HT-29 (cell line): ENCODE data around the gene PIGT. TPM values are rescaled to one million over a fixed set of nuclear protein-coding genes. Genes with fewer than 3 reads are reported as not detected.
A peak's percentile ranks its signal among the peaks of the same experiment; 100 is the strongest.

ENCODE experiments used
- DNase-seq: peaks from one replicate; pipeline ENCODE4 v3.0.0-alpha.2; 2015; ENCODE audit warnings: low spot score
- total RNA-seq: library from RNA; depleted of rRNA; stranded (reverse); fragments of >200 nt; shearing (Covaris generic); gene quantifications from 2 replicates; pipeline ENCODE4 v1.2.3, GENCODE V29; 2014; rRNA removed

The PIGT gene
- 164 and 165 TPM in 2 replicates for total RNA-seq

DNA sequence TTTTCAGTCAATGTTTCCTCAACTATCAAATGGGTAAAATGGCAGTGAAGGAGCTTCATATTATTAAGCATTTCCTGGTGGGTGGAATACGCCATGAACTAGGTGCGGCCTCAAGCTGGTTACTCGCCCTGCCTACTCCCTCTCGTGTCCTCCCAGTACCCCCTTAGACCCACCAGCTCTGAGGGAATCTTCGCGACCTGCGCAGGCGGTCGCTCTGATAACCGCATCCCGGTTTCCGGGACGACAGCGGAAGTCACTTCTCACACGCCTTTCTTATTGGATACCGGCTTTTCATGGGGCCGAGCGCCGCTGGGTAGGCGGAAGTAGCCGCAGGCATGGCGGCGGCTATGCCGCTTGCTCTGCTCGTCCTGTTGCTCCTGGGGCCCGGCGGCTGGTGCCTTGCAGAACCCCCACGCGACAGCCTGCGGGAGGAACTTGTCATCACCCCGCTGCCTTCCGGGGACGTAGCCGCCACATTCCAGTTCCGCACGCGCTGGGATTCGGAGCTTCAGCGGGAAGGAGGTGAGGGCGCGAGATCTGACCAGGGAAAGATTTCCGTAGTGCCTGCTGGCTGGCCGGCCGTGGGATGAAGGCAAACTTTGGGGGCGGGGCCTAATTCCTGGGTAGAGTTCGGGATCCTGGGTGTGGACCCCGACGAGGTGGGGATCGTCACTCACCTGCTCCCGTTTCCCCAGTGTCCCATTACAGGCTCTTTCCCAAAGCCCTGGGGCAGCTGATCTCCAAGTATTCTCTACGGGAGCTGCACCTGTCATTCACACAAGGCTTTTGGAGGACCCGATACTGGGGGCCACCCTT, at the start of gene PIGT:
Gene PIGT (plus strand): TSS at position 320 of the 816 bp plus-strand sequence. CDS start 16 bp downstream, at position 336.
- DNase-seq: peak; percentile 92

DNA sequence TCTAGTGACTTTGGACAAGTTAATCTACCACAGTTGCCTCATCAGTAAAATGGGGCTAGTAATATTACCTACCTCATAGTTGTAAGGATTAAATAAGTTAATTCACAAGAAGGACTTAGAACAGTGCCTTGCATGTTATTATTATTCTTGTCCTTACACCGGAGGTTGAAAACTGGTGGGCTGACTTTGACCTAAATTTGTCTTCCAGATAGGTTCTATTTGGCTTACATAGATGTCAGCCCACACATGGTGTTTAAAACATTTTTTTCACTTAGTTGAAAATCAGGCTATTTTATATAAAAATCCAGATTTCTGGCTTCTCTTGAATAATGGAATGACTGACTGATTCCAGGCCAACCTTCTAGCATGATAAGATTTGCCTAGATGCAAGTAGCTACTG, 49.7 kb upstream of the PIGT start:
- no peak for DNase-seq

DNA sequence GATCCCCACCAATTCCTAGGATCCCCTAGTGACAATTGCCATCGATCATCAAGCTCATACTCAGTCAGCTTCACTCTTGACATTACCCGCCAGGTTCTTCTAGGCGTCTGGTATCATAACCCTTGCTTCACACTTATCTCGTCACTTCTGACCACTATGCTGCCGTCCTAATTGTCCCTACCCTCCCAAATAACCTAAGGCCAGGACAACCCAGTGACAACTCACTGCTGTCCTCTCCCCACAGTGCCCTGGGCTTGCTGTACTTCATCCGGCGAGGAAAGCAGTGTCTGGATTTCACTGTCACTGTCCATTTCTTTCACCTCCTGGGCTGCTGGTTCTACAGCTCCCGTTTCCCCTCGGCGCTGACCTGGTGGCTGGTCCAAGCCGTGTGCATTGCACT, 49.3 kb upstream of the PIGT start:
- no peak for DNase-seq

DNA sequence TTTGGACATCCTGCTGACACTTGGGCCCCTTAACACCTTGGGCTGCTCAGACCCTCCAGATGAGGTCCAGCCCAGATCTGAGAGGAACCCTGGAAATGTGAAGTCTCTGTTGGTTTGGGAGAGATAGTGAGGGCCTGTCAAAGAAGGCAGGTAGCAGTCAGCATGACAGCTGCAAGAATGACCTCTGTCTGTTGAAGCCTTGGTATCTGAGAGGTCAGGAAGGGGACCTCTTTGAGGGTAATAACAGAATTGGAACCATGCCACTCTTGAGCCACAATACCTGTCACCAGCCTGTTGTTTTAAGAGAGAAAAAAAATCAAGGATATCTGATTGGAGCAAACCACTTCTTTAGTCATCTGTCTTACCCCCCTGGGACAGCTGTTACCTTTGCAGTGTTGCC, 48.8 kb upstream of the PIGT start:
- DNase-seq: no peak

DNA sequence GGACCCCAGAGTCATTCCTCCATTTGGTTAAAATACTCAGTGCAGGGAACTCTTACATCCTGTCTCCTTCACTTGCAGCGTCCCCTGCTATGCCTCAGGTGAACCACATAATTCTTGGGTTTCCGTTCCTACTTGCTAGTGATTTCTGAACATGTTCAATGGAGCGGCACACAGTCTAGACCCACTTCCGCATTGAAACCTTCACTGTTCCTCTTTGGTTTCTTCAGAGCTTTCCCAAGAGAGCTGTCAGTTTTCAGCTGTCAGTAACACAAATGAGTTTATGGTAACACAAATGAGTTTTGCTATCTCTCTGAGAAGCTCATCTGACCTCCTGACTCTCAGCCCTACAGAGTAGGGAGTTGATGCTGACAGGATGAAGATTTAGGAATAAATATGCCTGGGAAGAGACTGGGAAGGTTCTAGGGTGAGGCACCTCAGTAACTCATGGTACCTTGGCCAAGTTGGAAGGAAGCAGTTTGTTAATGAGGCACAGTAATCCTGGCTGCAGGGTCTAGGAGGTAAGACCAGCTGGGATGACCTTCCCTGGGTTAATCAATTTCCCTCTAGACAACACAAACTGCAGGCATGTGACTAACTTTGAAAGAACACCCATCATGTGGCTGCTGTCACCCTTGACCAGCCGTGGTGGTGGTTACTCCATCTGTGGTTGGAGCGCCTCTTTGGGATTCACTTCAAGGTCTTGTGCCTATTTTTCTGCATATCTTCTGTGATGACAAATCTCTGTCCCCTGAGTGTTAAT, 47.5 kb upstream of the PIGT start:
- DNase-seq: no peak

DNA sequence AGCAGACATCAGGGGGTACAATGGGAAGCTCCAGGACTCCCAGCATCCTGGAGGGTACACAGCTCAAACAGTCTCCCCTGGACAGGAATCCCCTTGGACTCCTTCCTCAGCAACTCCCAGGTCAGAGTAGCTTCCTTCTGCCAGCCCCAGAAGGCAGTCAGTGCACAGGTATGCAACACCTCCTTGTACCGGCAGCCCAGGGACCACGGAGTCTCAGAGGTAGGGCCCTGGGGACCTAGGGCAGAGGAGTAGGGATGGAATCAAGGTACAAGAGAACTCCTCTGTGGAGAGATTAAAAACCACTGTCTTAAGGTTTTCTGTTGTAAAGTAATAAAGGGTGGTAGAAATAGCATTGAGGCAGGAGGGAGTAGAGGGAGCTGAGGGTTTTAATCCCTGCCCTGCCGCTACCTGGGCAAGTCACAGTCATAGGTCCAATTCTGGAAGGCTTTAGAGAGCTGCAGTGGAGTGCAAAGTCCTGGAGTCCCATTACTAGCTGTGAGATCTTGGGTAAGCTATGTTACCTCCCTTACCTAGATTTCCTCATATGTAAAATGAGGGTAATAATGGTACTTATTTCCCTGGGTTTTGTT, 45.3 kb upstream of the PIGT start:
- DNase-seq: no peak

DNA sequence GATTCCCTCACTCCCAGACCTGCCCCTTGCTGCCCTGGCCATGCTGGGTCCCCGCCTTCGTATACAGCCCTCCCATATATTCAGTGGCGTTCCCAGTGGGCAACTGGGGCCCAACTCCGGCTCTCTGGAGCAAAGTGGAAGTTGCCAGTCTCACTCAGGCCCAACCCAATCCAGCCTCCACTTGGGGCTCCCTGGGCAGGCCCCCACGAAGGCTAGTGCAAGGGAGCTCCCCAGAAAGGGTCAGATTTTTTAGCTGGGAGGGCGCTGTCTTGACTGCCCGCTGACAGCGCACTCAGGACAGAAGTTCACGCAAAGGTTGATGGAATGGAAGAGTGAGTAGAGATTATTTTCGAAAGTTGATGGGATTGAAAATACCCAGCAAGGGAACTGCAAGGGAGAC, 43.7 kb upstream of the PIGT start:
- DNase-seq: no peak

DNA sequence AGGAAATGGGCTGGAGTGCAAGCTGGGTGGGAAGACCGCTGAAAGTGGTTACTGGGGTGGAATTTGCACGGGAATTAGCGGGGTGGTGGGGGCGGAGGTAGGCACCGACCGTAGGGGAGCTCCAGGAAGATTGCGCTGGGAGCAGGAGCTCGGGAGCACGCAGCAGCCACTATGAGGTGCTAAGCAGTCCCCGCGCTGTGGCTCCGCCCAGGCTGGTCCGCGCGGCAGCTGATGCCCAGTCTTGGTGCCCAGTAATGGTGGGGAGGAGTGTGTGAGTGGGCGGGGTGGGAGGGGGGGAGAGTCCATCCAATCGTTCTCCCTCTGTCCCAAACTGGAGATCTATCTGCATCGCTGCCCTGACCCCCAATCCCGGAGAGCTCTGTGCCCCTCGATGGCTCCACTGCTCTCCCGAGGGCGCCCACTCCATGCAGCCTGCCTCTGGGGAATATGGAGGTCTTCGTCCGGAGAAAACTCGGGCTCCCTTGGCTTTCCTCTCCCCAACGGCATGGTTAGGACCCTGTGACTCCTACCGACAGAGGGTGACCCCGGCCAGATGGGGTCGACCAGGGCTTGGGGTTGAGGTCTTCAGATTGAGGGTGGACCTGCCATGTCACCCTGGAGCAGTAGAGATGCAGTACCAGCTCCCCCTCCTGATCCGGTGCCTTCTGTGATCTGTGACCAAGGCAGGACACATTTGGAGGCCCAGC, 43.1 kb upstream of the PIGT start:
- no peak for DNase-seq

DNA sequence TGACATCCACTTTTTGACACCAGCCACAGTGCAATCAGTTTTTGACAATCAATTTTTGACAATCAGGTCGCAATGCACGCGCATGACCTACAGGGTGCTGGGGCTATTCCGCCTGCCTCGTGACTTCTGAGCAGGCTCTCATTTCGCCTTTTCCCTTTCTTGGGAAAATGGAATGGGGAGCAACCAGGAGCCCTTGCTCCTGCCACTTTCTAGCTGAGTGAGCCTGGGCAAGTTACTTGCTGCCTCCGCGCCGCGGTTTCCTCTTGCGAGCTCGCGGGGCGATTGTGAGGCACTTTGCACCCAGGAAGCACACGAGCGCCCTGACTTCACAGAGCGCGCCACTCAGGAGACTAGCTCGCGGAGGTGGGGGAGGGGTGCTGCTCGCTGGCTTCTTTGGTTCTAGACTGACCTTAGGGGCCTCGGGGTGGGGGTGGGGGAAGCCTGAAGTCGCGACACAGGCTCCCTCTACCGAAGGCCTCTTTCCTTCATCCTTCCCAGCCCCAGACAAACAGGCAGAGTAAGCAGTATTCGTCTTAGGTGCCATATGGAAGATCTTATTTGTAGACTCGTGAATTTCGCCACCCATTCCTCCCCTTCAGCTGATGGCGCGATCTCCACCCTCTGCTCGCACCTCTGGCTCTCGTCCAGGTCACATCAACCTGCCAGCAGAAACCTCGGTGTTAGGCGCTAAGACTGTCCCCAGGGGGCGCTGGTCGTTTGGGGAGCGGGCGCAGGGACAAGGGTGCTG, 42.4 kb upstream of the PIGT start:
- DNase-seq: peak; percentile 100

DNA sequence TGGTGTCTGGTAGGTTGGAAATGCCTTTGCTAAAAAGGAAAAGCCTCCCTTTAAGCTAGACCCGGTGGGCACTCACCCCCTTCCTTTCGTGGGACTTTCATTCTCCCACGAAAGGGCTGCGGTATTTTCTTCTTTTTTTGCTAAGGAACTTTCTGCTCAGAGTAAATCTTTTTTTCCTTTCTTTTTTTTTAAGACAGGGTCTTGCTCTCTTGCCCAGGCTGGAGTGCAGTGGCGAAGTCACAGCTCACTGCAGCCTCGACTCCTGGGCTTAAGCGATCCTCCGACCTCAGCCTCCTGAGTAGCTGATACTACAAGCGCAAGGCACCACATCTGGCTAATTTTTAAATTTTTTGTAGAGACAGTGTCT, 41.9 kb upstream of the PIGT start:
- DNase-seq: no peak

DNA sequence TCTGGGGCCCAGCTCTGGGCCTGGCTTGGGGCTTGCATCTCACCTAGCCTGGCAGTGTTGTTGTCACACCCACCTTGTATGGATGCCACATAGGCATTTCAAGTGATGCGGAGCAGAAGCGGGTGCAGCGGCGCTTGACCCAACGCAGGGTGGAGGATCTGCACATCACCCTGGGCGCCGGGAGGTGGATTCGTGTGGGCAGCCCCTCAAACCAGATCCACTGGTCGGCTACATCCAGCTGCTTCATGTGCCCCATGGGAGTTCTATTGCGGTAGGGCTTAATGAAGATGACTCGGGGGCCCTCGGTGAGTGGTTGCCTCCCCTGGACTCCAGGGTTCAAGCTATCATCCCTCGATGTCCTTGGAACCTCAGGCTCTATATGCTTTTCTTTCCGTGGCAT, 41.0 kb upstream of the PIGT start:
- no peak for DNase-seq

DNA sequence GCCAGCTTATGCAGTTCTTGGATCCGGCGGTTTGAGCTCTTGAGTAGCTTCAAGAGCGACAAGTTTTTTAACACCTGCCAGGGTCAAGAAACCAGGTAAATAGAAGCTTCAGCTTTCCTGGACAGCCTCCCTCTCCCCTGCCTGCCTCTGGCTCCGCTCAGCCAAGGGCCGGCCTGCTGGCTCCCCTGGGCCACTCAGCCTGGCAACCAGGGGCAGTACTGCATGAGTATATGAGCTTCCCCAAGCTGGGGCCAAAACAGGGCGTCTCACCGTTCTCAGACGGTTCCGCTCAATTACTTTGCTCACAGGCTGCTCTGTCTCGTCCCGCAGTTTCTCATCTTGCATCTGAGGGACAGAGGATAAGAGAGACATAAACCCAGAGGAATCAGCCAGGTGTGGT, 38.7 kb upstream of the PIGT start:
- DNase-seq: no peak

DNA sequence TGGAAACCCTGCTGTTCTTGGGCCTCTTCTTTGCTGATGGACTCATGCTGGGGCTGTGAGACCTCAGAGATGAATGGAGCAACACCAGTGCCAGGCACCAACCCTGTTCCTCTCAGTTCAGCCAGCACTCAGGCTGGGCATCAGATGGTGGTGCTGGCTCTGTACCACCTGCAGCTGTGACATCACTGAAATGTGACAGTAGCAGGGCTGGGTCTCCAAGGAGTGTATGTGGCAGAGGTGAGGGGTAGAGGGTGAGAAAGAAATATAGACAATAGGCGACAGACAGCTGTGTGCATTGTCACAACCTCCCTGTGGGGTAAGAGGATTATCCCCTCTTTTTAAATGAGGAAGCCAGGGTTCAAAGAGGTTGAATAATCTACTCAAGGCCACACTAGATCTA, 37.8 kb upstream of the PIGT start, which contains the start of gene TP53TG5:
Gene TP53TG5 (minus strand): TSS at position 135 of the 400 bp plus-strand sequence. CDS start 89 bp downstream, at position 46.
- DNase-seq: no peak

DNA sequence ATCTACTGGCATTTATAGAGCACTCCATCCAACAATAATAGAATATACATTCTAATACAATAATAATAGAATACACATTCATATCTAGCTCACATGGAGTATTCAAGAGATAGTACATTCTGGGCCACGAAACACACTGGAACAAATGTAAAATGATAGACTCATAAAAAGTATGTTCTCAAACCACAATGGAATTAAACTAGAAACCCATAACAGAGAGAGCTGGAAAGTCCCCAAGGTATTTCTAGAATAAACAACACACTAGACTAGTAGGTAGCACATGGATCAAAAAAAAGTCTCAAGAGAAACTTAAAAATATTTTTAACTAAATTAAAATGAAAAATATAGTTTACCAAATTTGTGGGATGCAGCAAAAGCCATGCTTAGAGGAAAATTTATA, 28.7 kb upstream of the PIGT start:
- no peak for DNase-seq

DNA sequence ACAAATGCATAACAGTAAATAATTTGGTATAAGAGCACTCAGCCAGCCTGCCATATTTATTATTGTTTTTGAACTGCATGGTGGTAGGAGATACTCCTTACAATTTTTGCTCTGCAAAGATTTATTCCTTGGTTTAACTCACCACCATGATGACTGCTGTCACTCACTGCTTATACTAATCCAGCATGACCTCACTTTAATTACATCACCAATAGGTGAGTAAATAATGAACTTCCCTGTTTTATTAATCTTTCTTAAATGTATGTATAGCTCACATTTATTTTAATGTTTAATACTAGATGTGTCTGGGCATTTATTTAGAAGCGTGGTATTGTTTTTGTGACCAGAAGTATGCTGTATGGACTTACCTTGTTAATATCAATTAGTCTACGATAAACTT, 25.0 kb upstream of the PIGT start:
- DNase-seq: no peak

DNA sequence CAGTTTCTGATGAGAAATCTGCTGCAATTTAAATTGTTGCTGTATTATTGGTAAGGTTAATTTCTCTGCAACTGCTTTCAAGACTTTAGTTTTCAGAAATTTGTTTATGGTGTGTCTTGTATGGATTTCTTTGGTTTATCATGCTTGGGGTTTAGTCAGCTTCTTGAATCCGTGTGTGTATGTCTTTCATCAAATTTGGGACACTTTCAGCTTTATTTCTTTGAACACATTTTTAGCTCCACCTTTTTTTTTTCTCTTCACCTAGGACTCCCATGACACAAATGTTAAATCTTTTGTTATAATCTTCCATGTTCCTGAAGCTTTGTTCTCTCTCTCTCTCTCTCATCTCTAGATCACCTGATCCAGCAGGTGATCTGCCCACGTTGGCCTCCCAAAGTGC, 24.4 kb upstream of the PIGT start:
- no peak for DNase-seq

DNA sequence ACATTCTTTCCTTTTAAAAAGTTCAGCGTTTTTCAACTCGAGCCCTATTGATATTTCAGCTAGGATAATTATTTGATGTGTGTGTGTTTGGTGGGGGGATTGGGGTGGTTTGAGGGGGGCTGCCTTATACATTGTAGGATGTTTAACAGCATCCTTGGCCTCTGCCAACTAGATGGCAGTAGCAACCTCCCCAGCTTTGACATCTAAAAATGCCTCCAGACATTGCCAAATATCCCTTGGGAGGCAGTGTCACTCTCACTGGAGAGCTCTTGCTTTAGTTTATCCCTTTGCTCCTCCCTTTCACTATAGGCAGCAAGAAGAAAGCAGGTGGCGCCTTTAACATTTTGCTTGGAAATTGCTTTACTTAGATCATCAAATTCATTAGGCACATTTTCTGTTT, 23.2 kb upstream of the PIGT start:
- peak; percentile 48 for DNase-seq

DNA sequence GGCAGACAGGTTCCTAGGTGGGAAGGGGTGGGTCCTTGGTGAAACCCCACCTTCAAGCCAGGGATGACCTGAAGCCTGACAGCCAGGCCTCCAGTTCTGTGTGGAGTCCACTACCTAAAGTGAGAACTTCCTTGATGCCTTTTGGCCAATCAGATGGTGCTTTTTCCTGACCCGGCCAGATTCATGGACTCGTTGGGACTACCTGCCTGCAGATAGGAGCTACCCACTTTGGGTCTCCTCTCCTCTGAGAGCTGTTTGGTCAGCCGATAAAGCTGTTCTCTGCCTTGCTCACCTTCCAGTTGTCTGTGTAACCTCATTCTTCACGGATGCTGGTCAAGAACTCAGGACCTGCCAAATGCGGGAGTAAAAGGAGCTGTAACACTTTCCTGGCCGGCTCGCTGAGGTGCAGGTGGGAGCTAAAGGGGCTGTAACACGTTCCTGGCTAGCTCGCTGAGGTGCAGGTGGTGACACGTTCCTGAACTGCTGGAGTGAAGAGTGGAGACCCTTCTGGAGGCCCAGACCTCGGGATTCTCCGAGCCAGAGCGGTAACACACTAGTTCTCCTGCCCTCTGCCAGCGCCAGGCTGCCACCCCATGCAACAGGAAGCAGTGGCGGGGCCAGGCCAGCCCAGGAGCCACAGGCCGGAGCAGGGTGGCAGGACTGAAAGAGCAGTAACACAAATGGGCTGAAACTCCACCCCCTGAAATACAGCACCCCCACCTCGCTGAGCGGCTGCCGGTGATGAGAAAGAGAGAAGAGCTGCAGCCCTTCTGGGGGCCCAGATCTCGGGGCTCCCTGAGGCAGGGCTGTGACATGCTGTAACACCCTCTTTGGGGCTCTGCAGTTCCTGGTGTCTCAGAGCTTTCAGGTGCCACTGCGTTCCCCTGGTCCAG, 21.5 kb upstream of the PIGT start:
- no peak for DNase-seq

DNA sequence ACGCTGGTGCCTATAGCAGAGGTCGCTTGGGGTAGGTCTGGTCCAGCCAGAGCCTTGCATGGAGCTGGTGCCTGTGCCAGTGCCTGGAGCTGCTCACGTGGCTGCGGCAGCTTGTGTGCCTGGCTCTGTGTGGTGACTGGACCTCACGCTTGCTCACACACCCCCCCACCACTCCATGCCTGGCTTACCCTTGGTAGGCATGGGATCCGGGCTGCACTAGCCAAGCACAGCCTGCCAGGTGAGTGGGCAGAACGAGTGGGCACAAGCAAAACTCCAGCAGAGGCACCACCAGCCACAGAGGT, 20.9 kb upstream of the PIGT start:
- DNase-seq: no peak

DNA sequence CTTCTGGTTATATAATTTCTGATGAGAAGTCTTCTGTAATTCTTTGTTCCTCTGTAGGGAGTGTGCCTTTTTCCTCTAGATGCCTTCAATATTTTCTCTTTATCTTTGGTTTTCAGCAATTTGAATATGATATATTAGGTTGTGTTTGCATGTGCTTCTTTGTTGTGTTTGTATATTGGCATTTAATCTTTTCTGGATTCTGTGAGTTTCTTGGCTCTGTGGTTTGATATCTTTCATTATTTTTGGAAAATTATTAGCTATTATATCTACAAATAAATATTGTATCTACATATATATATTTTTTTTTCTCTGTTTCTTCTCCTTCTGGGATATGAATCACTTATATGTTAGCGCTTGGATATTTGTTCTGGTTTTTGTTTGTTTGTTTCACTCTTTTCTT, 16.9 kb upstream of the PIGT start:
- no peak for DNase-seq
